ENCODE results near the gene SNX13. TPM values are rescaled to one million over a fixed set of nuclear protein-coding genes. Genes with fewer than 3 reads are reported as not detected.

SNX13 gene
- total RNA-seq, 6 experiments from 2014 or later, result 29.0 to 33.1 (median 30.3) TPM

DNA sequence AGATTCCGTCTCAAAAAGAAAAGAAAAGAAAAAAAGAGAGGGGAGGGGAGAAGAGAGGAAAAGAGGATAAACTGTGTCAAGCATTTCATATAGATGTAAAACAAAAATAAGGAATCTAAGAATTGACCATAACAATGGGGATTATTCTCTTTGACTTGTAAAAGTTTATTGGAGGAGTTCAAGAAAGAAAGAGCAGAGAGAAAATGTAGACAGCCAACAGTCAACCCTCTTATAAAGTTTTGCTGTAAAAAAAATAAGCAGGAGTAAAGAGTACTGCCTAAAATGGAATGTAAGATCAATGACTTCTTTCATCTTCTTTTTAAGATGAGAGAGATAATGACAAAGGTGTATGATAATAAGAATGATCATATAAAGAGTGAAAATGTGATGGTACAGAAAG lies 87.9 kb downstream of the SNX13 start:
- no peak for DNase-seq
- Mint-ChIP-seq H3K9me3 (peaks cover 7% of the 10 kb centered on the region), H3K4me1 (ENCODE audit: low read depth) (peaks cover 32% of the 10 kb centered on the region), H3K27ac (no peak overlapping the region), H3K4me3 (no peak overlapping the region), H3K27me3 (ENCODE audit: insufficient read depth) (no peaks in the 10 kb centered on the region), H3K36me3 (ENCODE audit: low read depth) (peaks cover 56% of the 10 kb centered on the region)
- TF ChIP-seq, protein P1, sequence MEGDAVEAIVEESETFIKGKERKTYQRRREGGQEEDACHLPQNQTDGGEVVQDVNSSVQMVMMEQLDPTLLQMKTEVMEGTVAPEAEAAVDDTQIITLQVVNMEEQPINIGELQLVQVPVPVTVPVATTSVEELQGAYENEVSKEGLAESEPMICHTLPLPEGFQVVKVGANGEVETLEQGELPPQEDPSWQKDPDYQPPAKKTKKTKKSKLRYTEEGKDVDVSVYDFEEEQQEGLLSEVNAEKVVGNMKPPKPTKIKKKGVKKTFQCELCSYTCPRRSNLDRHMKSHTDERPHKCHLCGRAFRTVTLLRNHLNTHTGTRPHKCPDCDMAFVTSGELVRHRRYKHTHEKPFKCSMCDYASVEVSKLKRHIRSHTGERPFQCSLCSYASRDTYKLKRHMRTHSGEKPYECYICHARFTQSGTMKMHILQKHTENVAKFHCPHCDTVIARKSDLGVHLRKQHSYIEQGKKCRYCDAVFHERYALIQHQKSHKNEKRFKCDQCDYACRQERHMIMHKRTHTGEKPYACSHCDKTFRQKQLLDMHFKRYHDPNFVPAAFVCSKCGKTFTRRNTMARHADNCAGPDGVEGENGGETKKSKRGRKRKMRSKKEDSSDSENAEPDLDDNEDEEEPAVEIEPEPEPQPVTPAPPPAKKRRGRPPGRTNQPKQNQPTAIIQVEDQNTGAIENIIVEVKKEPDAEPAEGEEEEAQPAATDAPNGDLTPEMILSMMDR (IDR thresholded peaks at IDR 0.05), result no peak

DNA sequence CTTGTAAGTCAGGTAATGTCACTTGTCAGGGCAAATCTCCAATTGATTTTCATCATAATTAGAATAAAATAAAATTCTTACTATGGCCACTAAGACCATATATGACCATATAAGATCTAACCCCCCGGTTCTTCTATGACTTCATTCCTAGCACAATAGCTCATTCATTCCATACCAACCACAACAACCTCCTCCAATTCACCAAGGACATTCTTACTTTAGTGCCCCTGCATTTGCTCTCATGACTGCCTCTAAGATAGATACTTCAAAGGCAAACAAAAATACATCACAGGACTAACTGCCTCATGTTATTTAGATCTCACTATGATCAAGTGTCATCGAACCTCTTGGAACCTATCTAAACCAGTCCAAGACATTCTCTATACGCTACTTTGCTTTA lies 90.8 kb downstream of the SNX13 start:
- Mint-ChIP-seq H3K27ac (peak overlapping the region; percentile 43; the same call in 1 of the 2 replicates), H3K36me3 (ENCODE audit: low read depth) (peaks cover 44% of the 10 kb centered on the region), H3K4me3 (no peak overlapping the region; the same call in 1 of the 2 replicates), H3K27me3 (ENCODE audit: insufficient read depth) (no peaks in the 10 kb centered on the region), H3K9me3 (no peaks in the 10 kb centered on the region), H3K4me1 (ENCODE audit: low read depth) (peaks cover 30% of the 10 kb centered on the region)
- peak; percentile 50 for DNase-seq
- TF ChIP-seq, protein P1 (IDR thresholded peaks at IDR 0.05), result no peak

DNA sequence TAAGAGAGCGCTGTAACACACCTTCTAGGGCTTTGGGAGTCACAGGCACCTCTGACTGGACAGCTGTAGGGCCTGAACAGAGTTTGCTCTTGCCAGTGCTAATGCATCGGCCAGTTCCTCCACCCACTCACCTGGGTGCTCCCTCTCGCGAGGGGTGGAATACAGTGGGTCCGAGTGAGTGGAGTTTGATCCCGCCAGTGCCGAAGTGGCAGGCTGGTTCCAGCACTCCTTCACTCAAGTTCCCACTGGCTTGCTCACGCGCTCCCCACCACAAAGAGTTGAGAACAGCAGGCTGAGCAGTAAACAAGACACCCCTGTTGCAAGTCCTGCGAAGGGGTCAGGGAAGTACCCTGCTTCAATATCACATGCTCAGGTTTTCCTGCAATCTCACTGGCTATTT lies 91.8 kb downstream of the SNX13 start:
- Mint-ChIP-seq H3K27ac (peak overlapping the region; percentile 43), H3K36me3 (ENCODE audit: low read depth) (peaks cover 44% of the 10 kb centered on the region), H3K4me1 (ENCODE audit: low read depth) (peaks cover 38% of the 10 kb centered on the region), H3K9me3 (no peaks in the 10 kb centered on the region), H3K4me3 (no peak overlapping the region), H3K27me3 (ENCODE audit: insufficient read depth) (no peaks in the 10 kb centered on the region)
- DNase-seq, result no peak
- TF ChIP-seq, protein P1 (IDR thresholded peaks at IDR 0.05), result no peak

DNA sequence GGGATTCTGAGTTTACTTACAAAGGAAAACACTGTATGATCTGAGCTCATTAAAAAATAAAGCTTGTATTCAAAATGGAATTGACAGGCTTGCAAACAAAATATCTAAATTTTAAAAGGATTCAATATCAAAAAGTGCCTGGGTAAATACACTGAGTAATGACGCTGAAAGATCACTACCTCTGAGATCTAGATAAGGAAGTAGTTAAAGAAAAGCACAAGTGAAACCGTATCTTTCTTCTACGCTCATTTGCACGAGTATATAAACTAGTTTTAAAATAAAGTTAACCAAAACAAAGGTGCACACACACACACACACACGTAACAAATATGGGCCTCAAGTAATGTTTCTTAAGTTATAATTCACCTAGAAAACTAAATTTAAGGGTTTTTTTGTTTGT lies 93.4 kb downstream of the SNX13 start:
- H3K36me3 Mint-ChIP-seq (ENCODE audit: low read depth), result peaks cover 47% of the 10 kb centered on the region
- no peak for DNase-seq
- no peak overlapping the region for H3K27ac Mint-ChIP-seq
- no peaks in the 10 kb centered on the region for H3K27me3 Mint-ChIP-seq (ENCODE audit: insufficient read depth)
- TF ChIP-seq, protein P1 (IDR thresholded peaks at IDR 0.05), result no peak
- no peak overlapping the region for H3K4me3 Mint-ChIP-seq
- H3K4me1 Mint-ChIP-seq (ENCODE audit: low read depth), result peaks cover 47% of the 10 kb centered on the region
- no peaks in the 10 kb centered on the region for H3K9me3 Mint-ChIP-seq

DNA sequence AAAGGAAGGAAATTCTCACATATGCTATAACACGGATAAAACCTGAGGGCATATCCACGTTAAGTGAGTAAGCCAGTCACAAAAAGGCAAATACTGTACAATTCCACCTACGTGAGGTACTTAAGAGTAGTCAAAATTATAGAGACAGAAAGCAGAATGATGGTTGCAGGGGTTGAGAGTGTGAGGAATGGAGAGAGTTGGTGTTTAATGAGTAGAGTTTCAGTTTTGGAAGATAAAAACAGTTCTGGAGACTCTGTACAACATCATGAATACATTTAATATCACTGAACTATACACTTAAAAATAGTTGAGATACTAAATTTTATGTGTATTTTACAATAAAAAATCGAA lies 95.1 kb downstream of the SNX13 start:
- no peaks in the 10 kb centered on the region for H3K9me3 Mint-ChIP-seq
- H3K27ac Mint-ChIP-seq, result peak overlapping the region; percentile 78
- H3K4me1 Mint-ChIP-seq (ENCODE audit: low read depth), result peaks cover 46% of the 10 kb centered on the region
- H3K36me3 Mint-ChIP-seq (ENCODE audit: low read depth), result peaks cover 42% of the 10 kb centered on the region
- TF ChIP-seq, protein P1 (IDR thresholded peaks at IDR 0.05), result no peak
- no peak overlapping the region for H3K4me3 Mint-ChIP-seq
- no peaks in the 10 kb centered on the region for H3K27me3 Mint-ChIP-seq (ENCODE audit: insufficient read depth)
- DNase-seq, result no peak

All from HFFc6 (cell line).